Activated CD4-positive, alpha-beta T cell treated with anti-CD3 and anti-CD28 coated beads for 36 hours (primary cell): ENCODE results near the gene THSD4. TPM values are rescaled to one million over a fixed set of nuclear protein-coding genes. Genes with fewer than 3 reads are reported as not detected.

Experiments used
- ATAC-seq: fragments of 200-7000 bp; cut with Tn5 transposase; one replicate; pipeline ENCODE4 v1.10.0; 2021; ENCODE audit warnings: mild to moderate bottlenecking, moderate library complexity
- CTCF ChIA-PET: fragments of 350-600 bp; sonication (Branson Sonifier 250); formaldehyde crosslinking; loops from one replicate; lab custom pipeline; 2021; ENCODE audit warnings: antibody characterized with exemption; lab: Charles Lee
- POLR2A ChIA-PET: fragments of 350-600 bp; sonication (Branson Sonifier 250); formaldehyde crosslinking; loops from one replicate; lab custom pipeline; 2021; ENCODE audit warnings: antibody characterized with exemption, inconsistent platforms; lab: Charles Lee
- DNase-seq: peaks from one replicate; pipeline ENCODE4 v3.0.0-alpha.2; 2020
- H3K27ac Mint-ChIP-seq: one replicate; pipeline ENCODE4 v1.8.0; 2021; ENCODE audit warnings: mixed read lengths
- H3K27me3 Mint-ChIP-seq: one replicate; pipeline ENCODE4 v1.8.0; 2021; ENCODE audit warnings: mixed read lengths
- H3K36me3 Mint-ChIP-seq: one replicate; pipeline ENCODE4 v1.8.0; 2021; ENCODE audit warnings: low read depth, mixed read lengths
- H3K4me1 Mint-ChIP-seq: one replicate; pipeline ENCODE4 v1.8.0; 2021; ENCODE audit warnings: mixed read lengths
- H3K4me3 Mint-ChIP-seq: one replicate; pipeline ENCODE4 v1.8.0; 2021; ENCODE audit warnings: mild to moderate bottlenecking, moderate library complexity, mixed read lengths
- H3K9me3 Mint-ChIP-seq: one replicate; pipeline ENCODE4 v1.8.0; 2021; ENCODE audit warnings: low read depth, mixed read lengths
- intact Hi-C, 2 experiments: fragments of 100-400 bp; cut with DNase I in 1 of 2; cut with micrococcal nuclease in 1 of 2; formaldehyde crosslinking; loops; one replicate each; pipeline versions ENCODE4 v1.14.2 to v1.15.1; 2022 to 2024; cut with DNase I, micrococcal nuclease
- total RNA-seq, 2 experiments: library from RNA; stranded (reverse); gene quantifications; one replicate each; pipeline ENCODE4 v1.2.3, GENCODE V29; 2021

THSD4 gene
- not detected for total RNA-seq

GRCh38 chr15:71114887-71115566 is at the start of gene THSD4:
TSS of gene THSD4 (plus strand) at chr15:71115471.
- ChIA-PET POLR2A (no interaction called here), CTCF (interaction anchor here (0.7 kb wide), 2 partner anchors 156 to 800 kb away, joined by 3 to 4 read pairs; no protein-coding TSS in a partner anchor)
- intact Hi-C loops: loop anchor here (1.0 kb wide), 1 partner anchor 325 kb away; no protein-coding TSS in a partner anchor
- peaks cover 11% of the 10 kb centered on the region for H3K4me1 Mint-ChIP-seq
- peak within 1 kb of the TSS; percentile 55 for H3K4me3 Mint-ChIP-seq
- H3K27me3 Mint-ChIP-seq: peaks cover 45% of the 10 kb centered on the region
- no peaks in the 10 kb centered on the region for H3K36me3 Mint-ChIP-seq
- H3K9me3 Mint-ChIP-seq: no peaks in the 10 kb centered on the region
- H3K27ac Mint-ChIP-seq: no peak within 1 kb of the TSS
- ATAC-seq (peak; percentile 93), DNase-seq (peak; percentile 83)

GRCh38 chr15:71066983-71067382 is 48.3 kb upstream of the THSD4 start:
- intact Hi-C loops: no loop called here
- H3K4me1 Mint-ChIP-seq: no peaks in the 10 kb centered on the region
- H3K27me3 Mint-ChIP-seq: peaks cover 21% of the 10 kb centered on the region
- ChIA-PET POLR2A (no interaction called here), CTCF (no interaction called here)
- no peaks in the 10 kb centered on the region for H3K36me3 Mint-ChIP-seq
- no peak overlapping the region for H3K4me3 Mint-ChIP-seq
- no peak overlapping the region for H3K27ac Mint-ChIP-seq
- no peak for ATAC-seq
- no peaks in the 10 kb centered on the region for H3K9me3 Mint-ChIP-seq
- no peak for DNase-seq

GRCh38 chr15:71069693-71070092 is 45.6 kb upstream of the THSD4 start:
- POLR2A ChIA-PET: no interaction called here

GRCh38 chr15:71071529-71071928 is 43.7 kb upstream of the THSD4 start:
- Mint-ChIP-seq H3K4me3 (no peak overlapping the region), H3K27me3 (peaks cover 17% of the 10 kb centered on the region), H3K9me3 (no peaks in the 10 kb centered on the region), H3K36me3 (no peaks in the 10 kb centered on the region), H3K27ac (no peak overlapping the region), H3K4me1 (no peaks in the 10 kb centered on the region)
- ATAC-seq: no peak
- ChIA-PET POLR2A (no interaction called here), CTCF (no interaction called here)
- intact Hi-C loops: no loop called here
- no peak for DNase-seq

More at GRCh38 chr15:71069693-71070092, 45.6 kb upstream of the THSD4 start:
- H3K4me1 Mint-ChIP-seq: no peaks in the 10 kb centered on the region
- H3K27ac Mint-ChIP-seq: no peak overlapping the region
- CTCF ChIA-PET: no interaction called here
- no peak overlapping the region for H3K4me3 Mint-ChIP-seq
- peaks cover 22% of the 10 kb centered on the region for H3K27me3 Mint-ChIP-seq
- DNase-seq: no peak
- intact Hi-C loops: no loop called here
- no peaks in the 10 kb centered on the region for H3K9me3 Mint-ChIP-seq
- ATAC-seq: no peak
- no peaks in the 10 kb centered on the region for H3K36me3 Mint-ChIP-seq

- Mint-ChIP-seq H3K9me3 (peaks cover 2% of the 10 kb centered on the region), H3K4me3 (no peak overlapping the region), H3K27me3 (peaks cover 14% of the 10 kb centered on the region), H3K27ac (no peak overlapping the region), H3K4me1 (no peaks in the 10 kb centered on the region), H3K36me3 (no peaks in the 10 kb centered on the region)
- DNase-seq (no peak), ATAC-seq (no peak)
- intact Hi-C loops: no loop called here
- ChIA-PET POLR2A (no interaction called here), CTCF (no interaction called here)
Observed at GRCh38 chr15:71072423-71072822, 42.8 kb upstream of the THSD4 start.

- Mint-ChIP-seq H3K36me3 (no peaks in the 10 kb centered on the region), H3K4me3 (no peak overlapping the region), H3K4me1 (no peaks in the 10 kb centered on the region), H3K9me3 (peaks cover 2% of the 10 kb centered on the region), H3K27me3 (peaks cover 22% of the 10 kb centered on the region), H3K27ac (no peak overlapping the region)
- intact Hi-C loops: no loop called here
- no peak for ATAC-seq
- CTCF ChIA-PET: no interaction called here
- POLR2A ChIA-PET: no interaction called here
- DNase-seq: no peak
Observed at GRCh38 chr15:71078506-71079207, 36.6 kb upstream of the THSD4 start.

GRCh38 chr15:71079208-71080044 is 35.8 kb upstream of the THSD4 start:
- Mint-ChIP-seq H3K4me1 (no peaks in the 10 kb centered on the region), H3K4me3 (no peak overlapping the region), H3K27ac (no peak overlapping the region), H3K9me3 (peaks cover 2% of the 10 kb centered on the region), H3K27me3 (peaks cover 23% of the 10 kb centered on the region), H3K36me3 (no peaks in the 10 kb centered on the region)
- CTCF ChIA-PET: no interaction called here
- POLR2A ChIA-PET: no interaction called here
- ATAC-seq (no peak), DNase-seq (no peak)
- intact Hi-C loops: no loop called here

- Mint-ChIP-seq H3K9me3 (peaks cover 2% of the 10 kb centered on the region), H3K4me3 (no peak overlapping the region), H3K27me3 (peaks cover 22% of the 10 kb centered on the region), H3K36me3 (no peaks in the 10 kb centered on the region), H3K4me1 (no peaks in the 10 kb centered on the region), H3K27ac (no peak overlapping the region)
- ChIA-PET POLR2A (no interaction called here), CTCF (no interaction called here)
- no peak for ATAC-seq
- no peak for DNase-seq
- intact Hi-C loops: no loop called here
Observed at GRCh38 chr15:71080166-71080565, 35.1 kb upstream of the THSD4 start.

- Mint-ChIP-seq H3K27ac (no peak overlapping the region), H3K4me3 (no peak overlapping the region), H3K9me3 (peaks cover 2% of the 10 kb centered on the region), H3K36me3 (no peaks in the 10 kb centered on the region), H3K4me1 (no peaks in the 10 kb centered on the region), H3K27me3 (peaks cover 27% of the 10 kb centered on the region)
- POLR2A ChIA-PET: no interaction called here
- ATAC-seq (no peak), DNase-seq (no peak)
- CTCF ChIA-PET: no interaction called here
- intact Hi-C loops: no loop called here
Observed at GRCh38 chr15:71080705-71081104, 34.6 kb upstream of the THSD4 start.

GRCh38 chr15:71082803-71083202 is 32.5 kb upstream of the THSD4 start:
- no peak overlapping the region for H3K4me3 Mint-ChIP-seq
- ChIA-PET POLR2A (no interaction called here), CTCF (no interaction called here)
- ATAC-seq: no peak
- H3K9me3 Mint-ChIP-seq: no peaks in the 10 kb centered on the region
- no peak overlapping the region for H3K27ac Mint-ChIP-seq
- no peaks in the 10 kb centered on the region for H3K4me1 Mint-ChIP-seq
- no peak for DNase-seq
- peaks cover 29% of the 10 kb centered on the region for H3K27me3 Mint-ChIP-seq
- intact Hi-C loops: no loop called here
- no peaks in the 10 kb centered on the region for H3K36me3 Mint-ChIP-seq

- Mint-ChIP-seq H3K27me3 (peaks cover 28% of the 10 kb centered on the region), H3K9me3 (no peaks in the 10 kb centered on the region), H3K4me3 (no peak overlapping the region), H3K27ac (no peak overlapping the region), H3K4me1 (no peaks in the 10 kb centered on the region), H3K36me3 (no peaks in the 10 kb centered on the region)
- ATAC-seq (no peak), DNase-seq (no peak)
- intact Hi-C loops: no loop called here
- POLR2A ChIA-PET: no interaction called here
- CTCF ChIA-PET: no interaction called here
Observed at GRCh38 chr15:71083349-71083748, 31.9 kb upstream of the THSD4 start.
